SK-N-SH (cell line): ENCODE measurements around the gene ACAD11. TPM values are rescaled to one million over a fixed set of nuclear protein-coding genes. Genes with fewer than 3 reads are reported as not detected.

Experiments
- CTCF ChIA-PET: fragments of 300-600, 350-600 bp; formaldehyde crosslinking; extraction: SDS; loops from one replicate; lab custom pipeline; 2021; lab: Yijun Ruan, JAX
- POLR2A ChIA-PET: fragments of 350-600 bp; sonication (Branson Sonifier 250); formaldehyde crosslinking; extraction: SDS; loops from one replicate; lab custom pipeline; 2020; ENCODE audit warnings: antibody characterized with exemption, inconsistent platforms; lab: Yijun Ruan, JAX
- DNase-seq: peaks from one replicate; pipeline ENCODE4 v3.0.0; 2012
- H2AFZ ChIP-seq: fragments of 200-600 bp; sonication (generic); 2 replicates; pipeline ENCODE4 v1.8.1; 2016; ENCODE audit warnings: antibody characterized with exemption, mild to moderate bottlenecking, low read depth
- H3F3A ChIP-seq: fragments of 200-600 bp; sonication (generic); replicated peaks from 2 replicates; pipeline ENCODE3; 2016; ENCODE audit warnings: antibody characterized with exemption, mild to moderate bottlenecking; ENCODE audit not compliant: insufficient read depth
- H3K27ac ChIP-seq, 2 experiments: fragments of 200-500 bp in 1 of 2; fragments of 200-600 bp in 1 of 2; sonication (Bioruptor generic) in 1 of 2; sonication (generic), shearing (Covaris generic) in 1 of 2; 2 replicates each; pipeline versions ENCODE4 v1.5.1 to v1.6.1; 2014 to 2016; ENCODE audit warnings: low read depth in 2 of 2, inconsistent platforms in 1 of 2, low read length in 1 of 2, mild to moderate bottlenecking in 1 of 2, mixed read lengths in 1 of 2
- H3K27me3 ChIP-seq: fragments of 200-600 bp; sonication (generic), shearing (Covaris generic); 2 replicates; pipeline ENCODE4 v1.6.1; 2016; ENCODE audit warnings: mixed run types; ENCODE audit not compliant: insufficient read depth
- H3K36me3 ChIP-seq, 2 experiments: fragments of 200-500 bp in 1 of 2; fragments of 200-600 bp in 1 of 2; sonication (Bioruptor generic) in 1 of 2; sonication (generic) in 1 of 2; replicated peaks in 1 of 2; 2 replicates each; pipeline versions ENCODE3 to v1.5.1; 2014 to 2016; ENCODE audit warnings: low read length in 1 of 2, mild to moderate bottlenecking in 1 of 2; ENCODE audit not compliant: insufficient read depth in 2 of 2, control insufficient read depth in 1 of 2
- H3K4me1 ChIP-seq, 2 experiments: fragments of 200-500 bp in 1 of 2; fragments of 200-600 bp in 1 of 2; sonication (Bioruptor generic) in 1 of 2; sonication (generic), shearing (Covaris generic) in 1 of 2; 2 replicates each; pipeline versions ENCODE4 v1.5.1 to v1.6.1; 2014 to 2016; ENCODE audit warnings: low read depth in 1 of 2, low read length in 1 of 2, mixed run types in 1 of 2; ENCODE audit not compliant: insufficient read depth in 2 of 2, control insufficient read depth in 1 of 2
- H3K4me2 ChIP-seq: fragments of 200-600 bp; sonication (generic), shearing (Covaris generic); 2 replicates; pipeline ENCODE4 v1.6.1; 2017; ENCODE audit warnings: mixed run types
- H3K4me3 ChIP-seq, 2 experiments: fragments of 200-500 bp in 1 of 2; fragments of 200-600 bp in 1 of 2; sonication (Bioruptor generic) in 1 of 2; sonication (generic), shearing (Covaris generic) in 1 of 2; 2 replicates each; pipeline versions ENCODE4 v1.5.1 to v1.8.1; 2014 to 2016; ENCODE audit warnings: low read depth in 2 of 2, inconsistent platforms in 1 of 2, low read length in 1 of 2, mild to moderate bottlenecking in 1 of 2, mixed read lengths in 1 of 2, moderate library complexity in 1 of 2
- H3K79me2 ChIP-seq: fragments of 200-600 bp; sonication (generic); 2 replicates; pipeline ENCODE4 v1.8.1; 2017; ENCODE audit warnings: mild to moderate bottlenecking; ENCODE audit not compliant: insufficient read depth
- H3K9ac ChIP-seq: fragments of 200-600 bp; sonication (generic); 2 replicates; pipeline ENCODE4 v1.6.1; 2017; ENCODE audit warnings: mixed run types
- H3K9me2 ChIP-seq: fragments of 200-600 bp; sonication (generic); 2 replicates; pipeline ENCODE4 v1.6.1; 2017; ENCODE audit warnings: mixed run types
- H3K9me3 ChIP-seq: fragments of 200-600 bp; sonication (generic); 2 replicates; pipeline ENCODE4 v1.6.1; 2017; ENCODE audit warnings: mixed run types, mild to moderate bottlenecking, moderate library complexity
- H4K20me1 ChIP-seq: fragments of 200-600 bp; sonication (generic); 2 replicates; pipeline ENCODE4 v1.6.1; 2017; ENCODE audit warnings: mild to moderate bottlenecking, mixed run types; ENCODE audit not compliant: insufficient read depth
- ELF1 ChIP-seq: IDR thresholded peaks from 2 replicates; pipeline ENCODE4 v1.4.0; 2012
- EP300 ChIP-seq, 2 experiments: IDR thresholded peaks; 2 replicates each; pipeline versions ENCODE4 v1.4.0 to v1.6.1; 2012; ENCODE audit warnings: borderline replicate concordance in 1 of 2, low read depth in 1 of 2, low read length in 1 of 2
- EZH2phosphoT487 ChIP-seq: fragments of 200-600 bp; sonication (generic); IDR thresholded peaks from 2 replicates; pipeline ENCODE4 v1.6.1; 2017; ENCODE audit warnings: low read depth, mixed run types, mild to moderate bottlenecking, antibody characterized with exemption, moderate library complexity, borderline replicate concordance
- FOSL2 ChIP-seq: IDR thresholded peaks from 2 replicates; pipeline ENCODE4 v1.4.0; 2012; ENCODE audit warnings: low read depth, mild to moderate bottlenecking, moderate library complexity, borderline replicate concordance
- GATA2 ChIP-seq: sonication (generic); formaldehyde crosslinking; IDR thresholded peaks from 2 replicates; pipeline ENCODE4 v1.5.0; 2020; ENCODE audit warnings: mild to moderate bottlenecking, missing genetic modification reagents
- MAX ChIP-seq: IDR thresholded peaks from 2 replicates; pipeline ENCODE4 v1.4.0; 2012; ENCODE audit warnings: low read depth
- MXI1 ChIP-seq: IDR thresholded peaks from 2 replicates; pipeline ENCODE4 v1.6.1; 2012; ENCODE audit warnings: mild to moderate bottlenecking, low read depth, low read length, improper control_type of control experiment
- NFIC ChIP-seq: IDR thresholded peaks from 2 replicates; pipeline ENCODE4 v1.4.0; 2012; ENCODE audit warnings: borderline replicate concordance
- POLR2AphosphoS5 ChIP-seq: IDR thresholded peaks from 2 replicates; pipeline ENCODE4 v1.6.1; 2012; ENCODE audit warnings: low read depth, low read length
- REST ChIP-seq: IDR thresholded peaks from 2 replicates; pipeline ENCODE4 v1.6.1; 2012; ENCODE audit warnings: mild to moderate bottlenecking, low read depth, low read length, moderate library complexity
- RXRA ChIP-seq: IDR thresholded peaks from 2 replicates; pipeline ENCODE4 v1.4.0; 2012; ENCODE audit warnings: low read depth, mild to moderate bottlenecking, borderline replicate concordance
- TAF1 ChIP-seq: IDR thresholded peaks from 2 replicates; pipeline ENCODE4 v1.6.1; 2012; ENCODE audit warnings: low read depth, mild to moderate bottlenecking, low read length, moderate library complexity, borderline replicate concordance
- TCF12 ChIP-seq: IDR thresholded peaks from 2 replicates; pipeline ENCODE4 v1.4.0; 2012
- USF1 ChIP-seq: IDR thresholded peaks from 2 replicates; pipeline ENCODE4 v1.4.0; 2012; ENCODE audit warnings: low read depth, borderline replicate concordance
- ZBTB33 ChIP-seq: IDR thresholded peaks from 2 replicates; pipeline ENCODE4 v1.4.0; 2012; ENCODE audit warnings: low read depth, borderline replicate concordance
- WGBS: methylation state at CpG from one replicate; pipeline ENCODE4 v1.1.6; 2017; ENCODE audit warnings: low lambda C conversion rate; 5-methylcytosine and 5-hydroxymethylcytosine counted together
- polyA plus RNA-seq, 3 experiments: library from polyadenylated mRNA; depleted of rRNA; stranded (reverse); fragments of >200 nt; gene quantifications; 2 replicates each; pipeline ENCODE4 v1.2.3, GENCODE V29; 2012

ACAD11 gene
- polyA plus RNA-seq, 1 of the 3 experiments (the other 2 are of a cell fraction) = 16.3 TPM

GRCh38 chr3:132665230-132665745 is 5.7 kb upstream of the ACAD11 start:
- Histone ChIP-seq H3K27me3 (no peaks in the 10 kb centered on the region), H3K9me2 (no peaks in the 10 kb centered on the region), H3K4me2 (no peak overlapping the region), H4K20me1 (no peaks in the 10 kb centered on the region), H3K27ac (no peak overlapping the region), H3K79me2 (peaks cover 51% of the 10 kb centered on the region), H3F3A (peaks cover 8% of the 10 kb centered on the region), H3K9me3 (no peaks in the 10 kb centered on the region), H3K9ac (no peak overlapping the region), H3K36me3 (peaks cover 22 to 48% of the 10 kb centered on the region in 2 experiments), H2AFZ (no peak overlapping the region), H3K4me3 (no peak overlapping the region), H3K4me1 (peaks cover 11 to 12% of the 10 kb centered on the region in 2 experiments; a peak in 2 of 4 replicates)
- WGBS = 70% methylated on average over 3 of the region's 3 CpGs
- POLR2A ChIA-PET = no interaction called here
- CTCF ChIA-PET = no interaction called here
- no peak for DNase-seq
- no peak for TF ChIP-seq EP300 (IDR thresholded peaks at IDR 0.05; ENCODE audit: borderline replicate concordance in 1 of 2, low read depth in 1 of 2, low read length in 1 of 2)
- no peak for TF ChIP-seq USF1
- no peak for TF ChIP-seq TAF1
- TF ChIP-seq ZBTB33 = no peak

GRCh38 chr3:132662212-132662611 is 2.6 kb upstream of the ACAD11 start:
- TF ChIP-seq NFIC (no peak), EZH2phosphoT487 (no peak), MXI1 (no peak), REST (no peak), FOSL2 (no peak), USF1 (no peak), TCF12 (no peak), GATA2 (CRISPR knock-in tag) (no peak), ELF1 (no peak), POLR2AphosphoS5 (no peak), RXRA (no peak), MAX (no peak)
- CTCF ChIA-PET = interaction anchor here (1.1 kb wide), 1 partner anchor 20 kb away, joined by 3 read pairs; no protein-coding TSS in a partner anchor
- DNase-seq = no peak

More at GRCh38 chr3:132662212-132662611, 2.6 kb upstream of the ACAD11 start:
- H3K79me2 ChIP-seq = peaks cover 61% of the 10 kb centered on the region
- H4K20me1 ChIP-seq = no peaks in the 10 kb centered on the region
- H3K4me3 ChIP-seq = no peak overlapping the region; a peak in 2 of 4 replicates
- peak overlapping the region; percentile 89 for H3K4me2 ChIP-seq
- no peaks in the 10 kb centered on the region for H3K9me2 ChIP-seq
- H3K36me3 ChIP-seq = peaks cover 13 to 30% of the 10 kb centered on the region in 2 experiments
- no peak overlapping the region for H3K27ac ChIP-seq
- H3K9me3 ChIP-seq = no peaks in the 10 kb centered on the region
- H3K27me3 ChIP-seq = no peaks in the 10 kb centered on the region
- peaks cover 9% of the 10 kb centered on the region for H3F3A ChIP-seq
- peaks cover 4 to 16% of the 10 kb centered on the region in 2 experiments; a peak in 3 of 4 replicates for H3K4me1 ChIP-seq
- peak overlapping the region; percentile 89; the same call in 1 of the 2 replicates for H3K9ac ChIP-seq
- POLR2A ChIA-PET = interaction anchor here (1.4 kb wide), 1 partner anchor 128 kb away, joined by 3 read pairs; no protein-coding TSS in a partner anchor
- no peak overlapping the region for H2AFZ ChIP-seq
